Endothelial cell of umbilical vein (primary cell): Measurements from ENCODE around the gene IL1R2. TPM values are rescaled to one million over a fixed set of nuclear protein-coding genes. Genes with fewer than 3 reads are reported as not detected.

Experiments
- BruUV-seq: library from RNA; stranded (reverse); fragments of 400-500 nt; replicated peaks from 2 replicates; lab custom pipeline; 2021; lab: Mats Ljungman, UMichigan
- CTCF ChIA-PET: fragments of 300-600, 350-600 bp; sonication (Branson Sonifier 250); formaldehyde crosslinking; loops from one replicate; lab custom pipeline; 2021; ENCODE audit warnings: antibody characterized with exemption, inconsistent platforms; lab: Charles Lee
- POLR2A ChIA-PET: fragments of 300-600, 350-600 bp; sonication (Branson Sonifier 250); formaldehyde crosslinking; loops from one replicate; lab custom pipeline; 2021; ENCODE audit warnings: antibody characterized with exemption, inconsistent platforms; lab: Charles Lee
- DNase-seq: peaks from one replicate; pipeline ENCODE4 v3.0.0-alpha.2; 2011; ENCODE audit warnings: low read depth, low spot score
- FAIRE-seq: peaks from 2 replicates; lab custom pipeline; 2011; peaks lifted over from hg19 to GRCh38; lab: Jason Lieb, UNC
- H2AFZ ChIP-seq: 2 replicates; pipeline ENCODE4 v1.6.0; 2012; ENCODE audit warnings: low read depth, low read length, control low read depth, inconsistent platforms
- H3K27ac ChIP-seq: 2 replicates; pipeline ENCODE4 v1.5.1; 2011; ENCODE audit warnings: low read depth, mild to moderate bottlenecking, control low read depth, low read length, moderate library complexity; ENCODE audit not compliant: insufficient read depth
- H3K27me3 ChIP-seq, 2 experiments: 2 replicates each; pipeline versions ENCODE4 v1.6.0 to v1.6.1; 2011; ENCODE audit warnings: low read length in 2 of 2, mixed read lengths in 1 of 2; ENCODE audit not compliant: control insufficient read depth in 2 of 2, insufficient read depth in 2 of 2
- H3K36me3 ChIP-seq, 2 experiments: 2 replicates in 1 of 2; 3 replicates in 1 of 2; pipeline ENCODE4 v1.5.1; 2011; ENCODE audit warnings: low read length in 2 of 2, mild to moderate bottlenecking in 1 of 2, moderate library complexity in 1 of 2; ENCODE audit not compliant: control insufficient read depth in 2 of 2, insufficient read depth in 2 of 2; ENCODE audit errors: extremely low read depth in 1 of 2
- H3K4me1 ChIP-seq: 3 replicates; pipeline ENCODE4 v1.5.1; 2011; ENCODE audit warnings: mild to moderate bottlenecking, low read length; ENCODE audit not compliant: control insufficient read depth, insufficient read depth; ENCODE audit errors: extremely low read depth
- H3K4me2 ChIP-seq: 2 replicates; pipeline ENCODE4 v1.6.1; 2011; ENCODE audit warnings: low read length, control low read depth, mixed read lengths; ENCODE audit not compliant: insufficient read depth
- H3K4me3 ChIP-seq, 3 experiments: fragments of 200-600 bp in 1 of 3; sonication (generic), shearing (Covaris generic) in 1 of 3; replicated peaks in 1 of 3; 2 replicates each; pipeline ENCODE4 v1.5.1; 2011 to 2016; ENCODE audit warnings: control low read depth in 3 of 3, low read length in 3 of 3, mild to moderate bottlenecking in 2 of 3, inconsistent platforms in 1 of 3, low read depth in 1 of 3, moderate library complexity in 1 of 3; ENCODE audit not compliant: insufficient read depth in 1 of 3
- H3K79me2 ChIP-seq: 2 replicates; pipeline ENCODE4 v1.6.0; 2012; ENCODE audit warnings: low read length, inconsistent platforms; ENCODE audit not compliant: control insufficient read depth, insufficient read depth
- H3K9ac ChIP-seq: replicated peaks from 2 replicates; pipeline ENCODE3; 2011; ENCODE audit warnings: low read length, control low read depth; ENCODE audit not compliant: insufficient read depth; ENCODE audit errors: extremely low read depth
- H3K9me1 ChIP-seq: replicated peaks from 3 replicates; pipeline ENCODE4 v1.6.0; 2011; ENCODE audit warnings: mild to moderate bottlenecking, low read length; ENCODE audit not compliant: control insufficient read depth, insufficient read depth; ENCODE audit errors: extremely low read depth
- H3K9me3 ChIP-seq: replicated peaks from 2 replicates; pipeline ENCODE4 v1.5.1; 2012; ENCODE audit warnings: low read length, inconsistent platforms; ENCODE audit not compliant: control insufficient read depth, insufficient read depth
- H4K20me1 ChIP-seq: replicated peaks from 2 replicates; pipeline ENCODE3; 2011; ENCODE audit warnings: mild to moderate bottlenecking, low read length; ENCODE audit not compliant: control insufficient read depth, insufficient read depth; ENCODE audit errors: extremely low read depth
- EZH2 ChIP-seq: IDR thresholded peaks from 2 replicates; pipeline ENCODE4 v1.6.1; 2012; ENCODE audit warnings: borderline replicate concordance, low read depth, mild to moderate bottlenecking, moderate library complexity, low read length, inconsistent platforms; ENCODE audit not compliant: severe bottlenecking
- FOS ChIP-seq: IDR thresholded peaks from 2 replicates; pipeline ENCODE4 v1.6.1; 2011; ENCODE audit warnings: mild to moderate bottlenecking, low read length, moderate library complexity, borderline replicate concordance; ENCODE audit not compliant: insufficient read depth
- GATA2 ChIP-seq: IDR thresholded peaks from 2 replicates; pipeline ENCODE4 v1.7.0; 2011; ENCODE audit warnings: low read depth, mild to moderate bottlenecking, moderate library complexity, mixed read lengths, low read length; ENCODE audit not compliant: insufficient read length, insufficient read depth
- JUN ChIP-seq: IDR thresholded peaks from 2 replicates; pipeline ENCODE4 v1.6.1; 2011; ENCODE audit warnings: borderline replicate concordance, low read depth; ENCODE audit not compliant: insufficient read length, insufficient read depth
- MAX ChIP-seq: IDR thresholded peaks from 2 replicates; pipeline ENCODE4 v1.6.1; 2011; ENCODE audit not compliant: insufficient read depth, insufficient read length
- MYC ChIP-seq: IDR thresholded peaks from one replicate; pipeline ENCODE4 v1.6.1; 2011; ENCODE audit warnings: mild to moderate bottlenecking, low read depth, low read length
- POLR2A ChIP-seq: IDR thresholded peaks from 2 replicates; pipeline ENCODE4 v1.6.1; 2012; ENCODE audit warnings: low read depth, mild to moderate bottlenecking, control low read depth, low read length
- POLR2AphosphoS5 ChIP-seq: IDR thresholded peaks from 2 replicates; pipeline ENCODE4 v1.6.1; 2012; ENCODE audit warnings: low read depth, mild to moderate bottlenecking, control low read depth, low read length, moderate library complexity; ENCODE audit not compliant: insufficient read depth
- dilution Hi-C: fragments of 300-500 bp; cut with MboI; formaldehyde crosslinking; loops from one replicate; pipeline ENCODE4 v1.15.0; 2019; ENCODE audit warnings: low sequenced_read_pairs; ENCODE audit not compliant: extremely low pct_ligation_motif_present
- intact Hi-C: fragments of 100-400 bp; cut with micrococcal nuclease; formaldehyde crosslinking; loops from one replicate; pipeline ENCODE4 v1.10.0; 2022
- polyA plus RNA-seq, 4 experiments: library from polyadenylated mRNA; depleted of rRNA in 3 of 4; stranded (reverse) in 3 of 4; unstranded in 1 of 4; fragments of >200 nt; gene quantifications; 2 replicates each; pipeline versions ENCODE4 v1.2.1 to v1.2.3, GENCODE V29; 2011 to 2012; ENCODE audit warnings: missing spikeins in 1 of 4
- total RNA-seq: library from RNA; stranded (reverse); gene quantifications from 2 replicates; pipeline ENCODE4 v1.2.3, GENCODE V29; 2021
- TF ChIP-seq, protein P1 (sequence below), 2 donors: IDR thresholded peaks; 1 replicate in 1 of 2; 2 replicates in 1 of 2; pipeline ENCODE4 v1.5.1; 2011; ENCODE audit warnings: low read length in 2 of 2, mild to moderate bottlenecking in 2 of 2, moderate library complexity in 2 of 2, control low read depth in 1 of 2, inconsistent platforms in 1 of 2, low read depth in 1 of 2; ENCODE audit not compliant: insufficient read depth in 1 of 2; ENCODE audit errors: extremely low read depth in 1 of 2

The IL1R2 gene
- total and polyA plus RNA-seq, 2 donors (not counting 3 experiments of a cell fraction or from before 2014, with no cell fraction given): not detected

DNA sequence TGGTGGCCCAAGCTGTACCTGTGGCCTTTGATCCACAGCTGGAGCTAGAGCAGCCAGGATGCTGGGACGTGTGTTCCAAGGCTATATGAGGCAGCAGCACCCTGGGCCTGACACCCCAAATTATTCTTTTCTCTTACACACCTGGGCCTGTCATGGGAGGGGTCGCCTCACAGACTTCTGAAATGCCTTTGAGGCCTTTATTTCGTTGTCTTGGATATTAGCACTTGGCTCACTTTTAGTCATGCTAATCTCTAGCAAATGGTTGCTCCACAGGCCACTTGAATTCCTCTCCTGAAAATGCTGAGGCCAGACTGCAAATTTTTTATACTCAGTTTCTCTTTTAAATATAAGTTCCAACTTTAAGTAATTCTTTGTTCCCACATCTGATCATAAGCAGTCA is 22.0 kb upstream of the IL1R2 start:
- Histone ChIP-seq H3K4me3 (no peak overlapping the region), H3K4me1 (no peaks in the 10 kb centered on the region), H3K79me2 (no peaks in the 10 kb centered on the region), H3K9ac (no peak overlapping the region), H4K20me1 (no peaks in the 10 kb centered on the region), H3K27ac (no peak overlapping the region), H3K4me2 (no peak overlapping the region), H3K27me3 (peaks cover 4 to 19% of the 10 kb centered on the region in 2 experiments), H3K36me3 (no peaks in the 10 kb centered on the region), H2AFZ (no peak overlapping the region), H3K9me1 (no peaks in the 10 kb centered on the region), H3K9me3 (no peaks in the 10 kb centered on the region)
- dilution Hi-C loops (no loop called here), intact Hi-C loops (no loop called here)
- no peak for TF ChIP-seq EZH2
- TF ChIP-seq POLR2A: no peak
- TF ChIP-seq FOS: no peak
- no peak for TF ChIP-seq POLR2AphosphoS5
- no peak for TF ChIP-seq JUN
- TF ChIP-seq, protein P1, sequence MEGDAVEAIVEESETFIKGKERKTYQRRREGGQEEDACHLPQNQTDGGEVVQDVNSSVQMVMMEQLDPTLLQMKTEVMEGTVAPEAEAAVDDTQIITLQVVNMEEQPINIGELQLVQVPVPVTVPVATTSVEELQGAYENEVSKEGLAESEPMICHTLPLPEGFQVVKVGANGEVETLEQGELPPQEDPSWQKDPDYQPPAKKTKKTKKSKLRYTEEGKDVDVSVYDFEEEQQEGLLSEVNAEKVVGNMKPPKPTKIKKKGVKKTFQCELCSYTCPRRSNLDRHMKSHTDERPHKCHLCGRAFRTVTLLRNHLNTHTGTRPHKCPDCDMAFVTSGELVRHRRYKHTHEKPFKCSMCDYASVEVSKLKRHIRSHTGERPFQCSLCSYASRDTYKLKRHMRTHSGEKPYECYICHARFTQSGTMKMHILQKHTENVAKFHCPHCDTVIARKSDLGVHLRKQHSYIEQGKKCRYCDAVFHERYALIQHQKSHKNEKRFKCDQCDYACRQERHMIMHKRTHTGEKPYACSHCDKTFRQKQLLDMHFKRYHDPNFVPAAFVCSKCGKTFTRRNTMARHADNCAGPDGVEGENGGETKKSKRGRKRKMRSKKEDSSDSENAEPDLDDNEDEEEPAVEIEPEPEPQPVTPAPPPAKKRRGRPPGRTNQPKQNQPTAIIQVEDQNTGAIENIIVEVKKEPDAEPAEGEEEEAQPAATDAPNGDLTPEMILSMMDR (IDR thresholded peaks at IDR 0.05; ENCODE audit: extremely low read depth in 1 of 2, insufficient read depth in 1 of 2, low read depth in 1 of 2, low read length in 2 of 2): no peak
- TF ChIP-seq MYC: no peak
- no peak for TF ChIP-seq MAX
- TF ChIP-seq GATA2: no peak
- FAIRE-seq (no peak), DNase-seq (no peak)
- BruUV-seq: no TSS peak
- CTCF ChIA-PET: interaction anchor here (0.9 kb wide), 1 partner anchor 34 kb away, joined by 3 read pairs; no protein-coding TSS in a partner anchor
- POLR2A ChIA-PET: no interaction called here
